HepG2 (cell line): ENCODE results near the gene AGAP1. TPM values are rescaled to one million over a fixed set of nuclear protein-coding genes. Genes with fewer than 3 reads are reported as not detected.

Experiments
- ATAC-seq: fragments of 200-7000 bp; cut with Tn5 transposase; 3 replicates; pipeline ENCODE4 v1.9.1; 2020; ENCODE audit warnings: mild to moderate bottlenecking, moderate library complexity
- BruUV-seq: library from RNA; stranded (reverse); fragments of 400-500 nt; replicated peaks from 2 replicates; lab custom pipeline; 2021; lab: Mats Ljungman, UMichigan
- CTCF ChIA-PET: fragments of 300-600 bp; formaldehyde crosslinking; extraction: SDS; loops from one replicate; lab custom pipeline; 2021; ENCODE audit warnings: low total read pairs, inconsistent platforms, low intra/inter-chr PET ratio; lab: Yijun Ruan, JAX
- POLR2A ChIA-PET: fragments of 350-600 bp; sonication (Branson Sonifier 250); formaldehyde crosslinking; loops from one replicate; lab custom pipeline; 2020; ENCODE audit warnings: antibody characterized with exemption, inconsistent platforms; lab: Yijun Ruan, JAX
- DNase-seq: peaks from one replicate; pipeline ENCODE4 v3.0.0-alpha.2; 2015; ENCODE audit warnings: low spot score
- FAIRE-seq: peaks from 3 replicates; lab custom pipeline; 2011; peaks lifted over from hg19 to GRCh38; lab: Jason Lieb, UNC
- H2AFZ ChIP-seq: one replicate; pipeline ENCODE4 v1.6.1; 2011; ENCODE audit warnings: low read length, inconsistent platforms
- H3K27ac ChIP-seq: fragments of 300-600 bp; 3 replicates; pipeline ENCODE4 v1.8.0; 2011; ENCODE audit warnings: mixed run types, mild to moderate bottlenecking, mixed read lengths, low read length, inconsistent platforms; ENCODE audit not compliant: insufficient read depth; ENCODE audit errors: extremely low read length
- H3K27me3 ChIP-seq, 2 experiments: fragments of 200-600 bp in 1 of 2; 2 replicates in 1 of 2; 3 replicates in 1 of 2; pipeline versions ENCODE4 v1.6.0 to v1.8.0; 2011; ENCODE audit warnings: low read length in 2 of 2, mild to moderate bottlenecking in 2 of 2, moderate library complexity in 2 of 2, inconsistent platforms in 1 of 2; ENCODE audit not compliant: insufficient read depth in 2 of 2, control insufficient read depth in 1 of 2
- H3K36me3 ChIP-seq, 2 experiments: fragments of 200-600 bp in 1 of 2; replicated peaks in 1 of 2; 2 replicates in 1 of 2; 3 replicates in 1 of 2; pipeline versions ENCODE4 v1.5.1 to v1.8.0; 2011; ENCODE audit warnings: low read length in 2 of 2, inconsistent platforms in 1 of 2; ENCODE audit not compliant: insufficient read depth in 2 of 2, control insufficient read depth in 1 of 2
- H3K4me1 ChIP-seq: 2 replicates; pipeline ENCODE4 v1.5.1; 2012; ENCODE audit warnings: low read length, inconsistent platforms; ENCODE audit not compliant: insufficient read depth
- H3K4me2 ChIP-seq: 2 replicates; pipeline ENCODE4 v1.6.0; 2011; ENCODE audit warnings: low read depth, low read length, inconsistent platforms
- H3K4me3 ChIP-seq, 3 experiments: fragments of 200-600 bp in 1 of 3; sonication (generic), shearing (Covaris generic) in 1 of 3; replicated peaks in 1 of 3; 2 replicates each; pipeline ENCODE4 v1.5.1; 2011 to 2016; ENCODE audit warnings: low read length in 3 of 3, inconsistent platforms in 2 of 3, low read depth in 2 of 3, mild to moderate bottlenecking in 2 of 3, control low read depth in 1 of 3, mixed read lengths in 1 of 3; ENCODE audit not compliant: insufficient read depth in 1 of 3
- H3K79me2 ChIP-seq: one replicate; pipeline ENCODE4 v1.6.1; 2011; ENCODE audit warnings: low read length, inconsistent platforms; ENCODE audit not compliant: insufficient read depth
- H3K9ac ChIP-seq: 2 replicates; pipeline ENCODE4 v1.6.0; 2011; ENCODE audit warnings: mild to moderate bottlenecking, low read depth, low read length, inconsistent platforms; ENCODE audit not compliant: insufficient read depth
- H3K9me3 ChIP-seq: 2 replicates; pipeline ENCODE4 v1.5.1; 2012; ENCODE audit warnings: mild to moderate bottlenecking, low read length
- H4K20me1 ChIP-seq: 2 replicates; pipeline ENCODE4 v1.6.0; 2011; ENCODE audit warnings: inconsistent platforms, mild to moderate bottlenecking, low read length, moderate library complexity; ENCODE audit not compliant: insufficient read depth
- ARNT ChIP-seq: fragments of 450-650 bp; IDR thresholded peaks from 2 replicates; pipeline ENCODE4 v1.6.1; 2017
- HMG20A ChIP-seq: IDR thresholded peaks from 2 replicates; pipeline ENCODE4 v1.6.1; 2016; ENCODE audit warnings: borderline replicate concordance
- RARG ChIP-seq: sonication (generic); formaldehyde crosslinking; IDR thresholded peaks from 2 replicates; pipeline ENCODE4 v1.4.0; 2020; ENCODE audit warnings: low read depth, mild to moderate bottlenecking, missing genetic modification reagents
- ZBTB33 ChIP-seq: sonication (generic); formaldehyde crosslinking; IDR thresholded peaks from 2 replicates; pipeline ENCODE4 v1.4.0; 2020; ENCODE audit warnings: missing genetic modification reagents
- ZNF382 ChIP-seq: sonication (generic); formaldehyde crosslinking; IDR thresholded peaks from 2 replicates; pipeline ENCODE4 v1.5.0; 2020; ENCODE audit warnings: missing genetic modification reagents, mild to moderate bottlenecking, borderline replicate concordance
- ZNF460 ChIP-seq: sonication (generic); formaldehyde crosslinking; IDR thresholded peaks from 2 replicates; pipeline ENCODE4 v1.5.1; 2020; ENCODE audit warnings: missing genetic modification reagents, mild to moderate bottlenecking, borderline replicate concordance
- WGBS: methylation state at CpG from one replicate; pipeline ENCODE4 v1.1.6; 2017; ENCODE audit warnings: low lambda C conversion rate; 5-methylcytosine and 5-hydroxymethylcytosine counted together
- in situ Hi-C: cut with HindIII; loops from 2 replicates; pipeline ENCODE4 v1.10.0; 2017; ENCODE audit warnings: low pct_unique_long_range_greater_than_20kb; ENCODE audit not compliant: extremely low pct_ligation_motif_present
- intact Hi-C: fragments of 100-400 bp; cut with micrococcal nuclease; formaldehyde crosslinking; loops from one replicate; pipeline ENCODE4 v1.10.0; 2022; ENCODE audit not compliant: unreplicated experiment
- polyA plus RNA-seq, 8 experiments: library from polyadenylated mRNA; depleted of rRNA in 3 of 8; stranded (reverse) in 7 of 8; unstranded in 1 of 8; fragments of >200 nt; fragmentation: Illumina TruSeq in 4 of 8; extraction: Trizol in 4 of 8; gene quantifications; 2 replicates each; pipeline versions ENCODE4 v1.2.1 to v1.2.3, GENCODE V29; 2011 to 2016; ENCODE audit warnings: low read depth in 4 of 8, missing spikeins in 1 of 8, mixed read lengths in 1 of 8; ENCODE audit not compliant: insufficient read depth in 1 of 8
- total RNA-seq, 5 experiments: library from RNA; depleted of rRNA; stranded (reverse); fragments of >200 nt; fragmentation: Illumina TruSeq; extraction: Trizol; gene quantifications; 2 replicates each; pipeline ENCODE4 v1.2.3, GENCODE V29; 2016; ENCODE audit warnings: low read depth in 1 of 5
- TF ChIP-seq, protein P1 (sequence below): sonication (generic); formaldehyde crosslinking; IDR thresholded peaks from 2 replicates; pipeline ENCODE4 v1.4.0; 2020; ENCODE audit warnings: missing genetic modification reagents

AGAP1 gene
- total and polyA plus RNA-seq, 2 of the 13 experiments (the other 11 are each of a cell fraction or from before 2014, with no cell fraction given): 21.2 to 32.7 TPM

DNA sequence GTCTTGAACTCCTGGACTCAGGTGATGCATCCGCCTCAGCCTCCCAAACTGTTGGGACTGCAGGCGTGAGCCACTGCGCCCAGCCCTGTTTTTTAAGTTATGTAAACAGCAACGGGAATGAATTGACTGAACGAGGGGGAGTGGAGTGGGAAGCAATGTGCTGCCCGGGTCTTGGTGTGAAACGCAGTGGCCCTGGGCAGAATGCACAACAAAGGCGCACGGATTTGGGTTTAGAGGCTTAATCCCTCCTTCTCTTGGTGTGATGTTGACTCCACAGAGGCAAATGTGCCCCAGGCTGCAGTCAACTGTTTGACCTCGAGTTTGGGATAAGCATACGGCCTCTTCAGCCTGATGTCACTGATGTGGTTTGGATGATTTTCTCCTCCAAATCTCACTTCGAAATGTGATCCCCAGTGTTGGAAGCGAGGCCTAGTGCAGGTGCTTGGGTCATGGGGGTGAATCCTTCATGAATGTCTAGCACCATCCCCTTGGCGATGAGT, 97.4 kb downstream of the AGAP1 start (continued):
- TF ChIP-seq, protein P1, sequence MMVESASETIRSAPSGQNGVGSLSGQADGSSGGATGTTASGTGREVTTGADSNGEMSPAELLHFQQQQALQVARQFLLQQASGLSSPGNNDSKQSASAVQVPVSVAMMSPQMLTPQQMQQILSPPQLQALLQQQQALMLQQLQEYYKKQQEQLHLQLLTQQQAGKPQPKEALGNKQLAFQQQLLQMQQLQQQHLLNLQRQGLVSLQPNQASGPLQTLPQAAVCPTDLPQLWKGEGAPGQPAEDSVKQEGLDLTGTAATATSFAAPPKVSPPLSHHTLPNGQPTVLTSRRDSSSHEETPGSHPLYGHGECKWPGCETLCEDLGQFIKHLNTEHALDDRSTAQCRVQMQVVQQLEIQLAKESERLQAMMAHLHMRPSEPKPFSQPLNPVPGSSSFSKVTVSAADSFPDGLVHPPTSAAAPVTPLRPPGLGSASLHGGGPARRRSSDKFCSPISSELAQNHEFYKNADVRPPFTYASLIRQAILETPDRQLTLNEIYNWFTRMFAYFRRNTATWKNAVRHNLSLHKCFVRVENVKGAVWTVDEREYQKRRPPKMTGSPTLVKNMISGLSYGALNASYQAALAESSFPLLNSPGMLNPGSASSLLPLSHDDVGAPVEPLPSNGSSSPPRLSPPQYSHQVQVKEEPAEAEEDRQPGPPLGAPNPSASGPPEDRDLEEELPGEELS (CRISPR knock-in tag): no peak
- TF ChIP-seq ZNF382 (CRISPR knock-in tag) (no peak), HMG20A (no peak), ZNF460 (no peak), RARG (CRISPR knock-in tag) (no peak)
- TF ChIP-seq, all 625 proteins: peak for 0

DNA sequence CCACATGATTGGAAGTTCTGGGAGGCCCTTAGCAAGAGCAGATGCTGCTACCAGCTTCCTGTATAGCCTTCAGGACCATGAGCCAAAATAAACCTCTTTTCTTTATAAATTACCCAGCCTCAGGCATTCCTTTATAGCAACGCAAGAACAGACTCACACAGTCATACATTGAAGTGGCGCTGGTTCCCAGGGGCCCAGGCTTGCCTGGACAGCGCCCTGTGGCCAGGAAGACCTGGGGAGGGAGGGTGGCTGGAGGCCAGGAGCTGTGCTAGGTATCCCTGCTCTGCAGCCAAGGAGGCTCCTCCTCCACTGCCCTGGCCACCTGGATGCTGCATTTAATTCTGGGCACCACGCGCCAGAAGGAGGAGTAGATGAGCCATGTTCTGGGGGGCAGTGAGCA, 98.1 kb downstream of the AGAP1 start:
- ATAC-seq: no peak
- intact Hi-C loops: loop anchor here (5.0 to 10.0 kb wide), 2 partner anchors 95 to 327 kb away; no protein-coding TSS in a partner anchor

More for the DNA sequence above, 98.1 kb downstream of the AGAP1 start:
- Histone ChIP-seq H3K27ac (no peak overlapping the region), H3K36me3 (peaks cover under 1 to 4% of the 10 kb centered on the region in 2 experiments; a peak in 2 of 5 replicates), H3K27me3 (no peaks in the 10 kb centered on the region), H3K4me2 (no peak overlapping the region), H3K4me3 (no peak overlapping the region), H3K9me3 (no peaks in the 10 kb centered on the region), H3K9ac (no peak overlapping the region), H3K4me1 (peaks cover 18% of the 10 kb centered on the region; the same call in 1 of the 2 replicates), H2AFZ (no peak overlapping the region), H4K20me1 (peaks cover 40% of the 10 kb centered on the region), H3K79me2 (peaks cover 21% of the 10 kb centered on the region)
- BruUV-seq: no TSS peak
- CTCF ChIA-PET: no interaction called here
- in situ Hi-C loops: loop anchor here (5.0 kb wide), 2 partner anchors 155 to 450 kb away; no protein-coding TSS in a partner anchor
- DNase-seq (no peak), FAIRE-seq (no peak)
- TF ChIP-seq ARNT: no peak
- 0 out of 2 replicates have a peak, but pooled peaks have one; percentile 20 for TF ChIP-seq ZBTB33 (CRISPR knock-in tag)
- 98% methylated on average over 5 of the region's 5 CpGs for WGBS
- POLR2A ChIA-PET: no interaction called here
